NCI-H2227 treated with DMSO at 0.1 percent for 48 hours (cell line): Measurements from ENCODE around the gene ABHD16B.

Source experiments
- DNase-seq: peaks from one replicate; lab custom pipeline; 2025; lab: John Stamatoyannopoulos, UW

The ABHD16B gene

GRCh38 chr20:63861365-63861934 is at the start of gene ABHD16B:
Gene ABHD16B (plus strand): TSS chr20:63861498. CDS start chr20:63861541, 43 bp downstream.
- DNase-seq = no peak

GRCh38 chr20:63814891-63815614 is 46.2 kb upstream of the ABHD16B start:
- no peak for DNase-seq

- DNase-seq = no peak
Measured at GRCh38 chr20:63815615-63816253, 45.6 kb upstream of the ABHD16B start.

- DNase-seq = no peak
Measured at GRCh38 chr20:63819224-63819921, 41.9 kb upstream of the ABHD16B start.

- no peak for DNase-seq
Measured at GRCh38 chr20:63821811-63822210, 39.5 kb upstream of the ABHD16B start.

GRCh38 chr20:63822276-63822696 is 39.0 kb upstream of the ABHD16B start:
- no peak for DNase-seq

- no peak for DNase-seq
Measured at GRCh38 chr20:63823691-63824311, 37.5 kb upstream of the ABHD16B start.

- no peak for DNase-seq
Measured at GRCh38 chr20:63825331-63826118, 35.8 kb upstream of the ABHD16B start.

- DNase-seq = no peak
Measured at GRCh38 chr20:63826753-63827152, 34.5 kb upstream of the ABHD16B start.

GRCh38 chr20:63828124-63828523 is 33.2 kb upstream of the ABHD16B start:
- DNase-seq = no peak

- no peak for DNase-seq
Measured at GRCh38 chr20:63828545-63828944, 32.8 kb upstream of the ABHD16B start.

- DNase-seq = no peak
Measured at GRCh38 chr20:63828951-63829350, 32.3 kb upstream of the ABHD16B start.

GRCh38 chr20:63829603-63829944 is 31.7 kb upstream of the ABHD16B start:
- DNase-seq = no peak

GRCh38 chr20:63829945-63830835 is 31.1 kb upstream of the ABHD16B start:
- DNase-seq = no peak

GRCh38 chr20:63830841-63831588 is 30.3 kb upstream of the ABHD16B start, which contains the start of gene ZBTB46:
Gene ZBTB46 (minus strand): TSS chr20:63831264. CDS start chr20:63790757, 40,507 bp downstream.
- no peak for DNase-seq

GRCh38 chr20:63831646-63831992 is 29.7 kb upstream of the ABHD16B start:
- DNase-seq = no peak

GRCh38 chr20:63831993-63832686 is 29.2 kb upstream of the ABHD16B start:
- DNase-seq = no peak

GRCh38 chr20:63833776-63834490 is 27.4 kb upstream of the ABHD16B start:
- no peak for DNase-seq
